ENCODE data around the gene L3MBTL2. TPM values are rescaled to one million over a fixed set of nuclear protein-coding genes. Genes with fewer than 3 reads are reported as not detected.
"Not testable (repeated sequence)": the region's sequence is repeated elsewhere in the genome, so short reads cannot be mapped to it uniquely, and the experiment has no call there.

The L3MBTL2 gene
- total RNA-seq, 1 donor = 19.6 TPM

- TF ChIP-seq CTCF (IDR thresholded peaks at IDR 0.05; ENCODE audit: insufficient read depth, low read length) = no peak
- no peak overlapping the region for H3K4me3 ChIP-seq (ENCODE audit: low read depth, low read length)
- DNase-seq (ENCODE audit: low read depth) = no peak
Measured at GRCh38 chr22:41177622-41178424, 27.3 kb upstream of the L3MBTL2 start.

DNA sequence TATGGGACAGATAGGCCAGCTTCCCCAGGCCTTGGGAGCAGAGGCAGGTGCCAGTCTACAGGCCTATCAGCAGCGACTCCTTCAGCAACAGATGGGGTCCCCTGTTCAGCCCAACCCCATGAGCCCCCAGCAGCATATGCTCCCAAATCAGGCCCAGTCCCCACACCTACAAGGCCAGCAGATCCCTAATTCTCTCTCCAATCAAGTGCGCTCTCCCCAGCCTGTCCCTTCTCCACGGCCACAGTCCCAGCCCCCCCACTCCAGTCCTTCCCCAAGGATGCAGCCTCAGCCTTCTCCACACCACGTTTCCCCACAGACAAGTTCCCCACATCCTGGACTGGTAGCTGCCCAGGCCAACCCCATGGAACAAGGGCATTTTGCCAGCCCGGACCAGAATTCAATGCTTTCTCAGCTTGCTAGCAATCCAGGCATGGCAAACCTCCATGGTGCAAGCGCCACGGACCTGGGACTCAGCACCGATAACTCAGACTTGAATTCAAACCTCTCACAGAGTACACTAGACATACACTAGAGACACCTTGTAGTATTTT, 26.6 kb upstream of the L3MBTL2 start:
- DNase-seq (ENCODE audit: low read depth) = no peak
- no peak for TF ChIP-seq CTCF (IDR thresholded peaks at IDR 0.05; ENCODE audit: insufficient read depth, low read length)
- no peak overlapping the region for H3K4me3 ChIP-seq (ENCODE audit: low read depth, low read length)

GRCh38 chr22:41180362-41180761, 24.8 kb upstream of the L3MBTL2 start:
- not testable (repeated sequence) for DNase-seq (ENCODE audit: low read depth); H3K4me3 ChIP-seq (ENCODE audit: low read depth, low read length)

- no peak overlapping the region for H3K4me3 ChIP-seq (ENCODE audit: low read depth, low read length)
- no peak for TF ChIP-seq CTCF (IDR thresholded peaks at IDR 0.05; ENCODE audit: insufficient read depth, low read length)
Measured at GRCh38 chr22:41180926-41181325, 24.2 kb upstream of the L3MBTL2 start.

GRCh38 chr22:41181349-41182241, 23.5 kb upstream of the L3MBTL2 start:
- no peak overlapping the region for H3K4me3 ChIP-seq (ENCODE audit: low read depth, low read length)
- TF ChIP-seq CTCF (IDR thresholded peaks at IDR 0.05; ENCODE audit: insufficient read depth, low read length) = no peak
- peak; percentile 47 for DNase-seq (ENCODE audit: low read depth)

More at GRCh38 chr22:41180926-41181325, 24.2 kb upstream of the L3MBTL2 start:
- no peak for DNase-seq (ENCODE audit: low read depth)

DNA sequence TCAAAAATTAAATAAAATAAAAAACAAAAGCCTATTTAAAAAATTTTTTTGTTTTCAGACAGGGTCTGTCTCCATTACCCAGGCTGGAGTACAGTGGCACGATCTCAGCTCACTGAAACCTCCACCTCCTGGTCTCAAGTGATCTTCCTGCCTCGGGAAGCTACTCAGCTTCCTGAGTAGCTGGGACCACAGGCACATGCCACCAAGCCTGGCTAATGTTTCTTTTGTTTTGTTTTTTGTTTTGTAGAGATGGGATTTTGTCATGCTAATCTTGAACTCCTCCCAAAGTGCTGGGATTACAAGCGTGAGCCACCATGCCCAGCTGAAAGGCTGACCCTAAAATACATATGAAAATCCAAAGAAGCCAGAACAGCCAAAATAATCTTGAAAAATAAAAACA, 20.4 kb upstream of the L3MBTL2 start:
- no peak for TF ChIP-seq CTCF (IDR thresholded peaks at IDR 0.05; ENCODE audit: insufficient read depth, low read length)
- no peak overlapping the region for H3K4me3 ChIP-seq (ENCODE audit: low read depth, low read length)

GRCh38 chr22:41191467-41191866, 13.6 kb upstream of the L3MBTL2 start:
- no peak for DNase-seq (ENCODE audit: low read depth)
- no peak overlapping the region for H3K4me3 ChIP-seq (ENCODE audit: low read depth, low read length)
- no peak for TF ChIP-seq CTCF (IDR thresholded peaks at IDR 0.05; ENCODE audit: insufficient read depth, low read length)

More for the DNA sequence above, 20.4 kb upstream of the L3MBTL2 start:
- no peak for DNase-seq (ENCODE audit: low read depth)

Measured in fibroblast of the aortic adventitia (primary cell).